ENCODE results near the gene KLHL29.

KLHL29 gene

GRCh38 chr2:23452853-23453420 is 68.0 kb downstream of the KLHL29 start:
- DNase-seq = no peak

GRCh38 chr2:23453432-23453831 is 68.5 kb downstream of the KLHL29 start:
- DNase-seq = no peak

GRCh38 chr2:23453836-23454460 is 69.0 kb downstream of the KLHL29 start:
- peak; percentile 52 for DNase-seq

GRCh38 chr2:23454501-23455120 is 69.6 kb downstream of the KLHL29 start:
- DNase-seq = no peak

GRCh38 chr2:23456396-23456795 is 71.4 kb downstream of the KLHL29 start:
- no peak for DNase-seq

GRCh38 chr2:23456881-23457760 is 72.1 kb downstream of the KLHL29 start:
- no peak for DNase-seq

- DNase-seq = no peak
Observed at GRCh38 chr2:23457990-23458682, 73.2 kb downstream of the KLHL29 start.

- DNase-seq = no peak
Observed at GRCh38 chr2:23459032-23459431, 74.1 kb downstream of the KLHL29 start.

GRCh38 chr2:23460228-23460627 is 75.2 kb downstream of the KLHL29 start:
- DNase-seq = no peak

- DNase-seq = no peak
Observed at GRCh38 chr2:23460993-23461392, 76.0 kb downstream of the KLHL29 start.

GRCh38 chr2:23464156-23464555 is 79.2 kb downstream of the KLHL29 start:
- no peak for DNase-seq

GRCh38 chr2:23464905-23465537 is 80.0 kb downstream of the KLHL29 start:
- no peak for DNase-seq

- no peak for DNase-seq
Observed at GRCh38 chr2:23465936-23466335, 81.0 kb downstream of the KLHL29 start.

GRCh38 chr2:23467618-23468017 is 82.6 kb downstream of the KLHL29 start:
- DNase-seq = no peak

GRCh38 chr2:23468474-23469141 is 83.6 kb downstream of the KLHL29 start:
- no peak for DNase-seq

GRCh38 chr2:23469142-23469540 is 84.2 kb downstream of the KLHL29 start:
- no peak for DNase-seq

- DNase-seq = no peak
Observed at GRCh38 chr2:23475036-23475435, 90.1 kb downstream of the KLHL29 start.

GRCh38 chr2:23475473-23475872 is 90.5 kb downstream of the KLHL29 start:
- no peak for DNase-seq

- DNase-seq = no peak
Observed at GRCh38 chr2:23476786-23477185, 91.8 kb downstream of the KLHL29 start.

- no peak for DNase-seq
Observed at GRCh38 chr2:23477392-23477791, 92.4 kb downstream of the KLHL29 start.

GRCh38 chr2:23478087-23478932 is 93.3 kb downstream of the KLHL29 start:
- DNase-seq = no peak

Data from eye (tissue), 1 donor.